Mammary epithelial cell (primary cell): ENCODE results near the gene EHMT1.

ENCODE experiments used
- CTCF ChIP-seq, 2 donors: IDR thresholded peaks in 1 of 2; conservative IDR thresholded peaks in 1 of 2; 2 replicates each; pipeline ENCODE4 v1.5.1; 2011 to 2012; ENCODE audit warnings: inconsistent platforms in 2 of 2, low read length in 2 of 2, mild to moderate bottlenecking in 2 of 2, control low read depth in 1 of 2, low read depth in 1 of 2; ENCODE audit not compliant: insufficient read depth in 1 of 2; ENCODE audit errors: extremely low read depth in 1 of 2
- EZH2 ChIP-seq: IDR thresholded peaks from 2 replicates; pipeline ENCODE4 v1.6.1; 2012; ENCODE audit warnings: low read length, inconsistent platforms, borderline replicate concordance

GRCh38 chr9:137759649-137760321, 141.0 kb downstream of the EHMT1 start:
- TF ChIP-seq CTCF (conservative IDR thresholded peaks at IDR 0.05 in 1 of 2, IDR thresholded peaks at IDR 0.05 in 1 of 2; ENCODE audit: extremely low read depth in 1 of 2, insufficient read depth in 1 of 2, low read depth in 1 of 2, low read length in 2 of 2) (no peak), EZH2 (no peak)
